NCI-H2029 (cell line): ENCODE data around the gene PCDHA13.
"Not testable (repeated sequence)": the region's sequence is repeated elsewhere in the genome, so short reads cannot be mapped to it uniquely, and the experiment has no call there.

ENCODE experiments used
- DNase-seq: peaks from one replicate; lab custom pipeline; 2025; lab: John Stamatoyannopoulos, UW

PCDHA13 gene

GRCh38 chr5:140870221-140871201, 11.4 kb upstream of the PCDHA13 start:
- DNase-seq: no peak

- DNase-seq: no peak
Observed at GRCh38 chr5:140875085-140876065, 6.5 kb upstream of the PCDHA13 start, which contains the start of gene PCDHA12. TSS of gene PCDHA12 (plus strand) at chr5:140875308. CDS start at chr5:140875473, 165 bp downstream.

GRCh38 chr5:140876541-140877261, 5.2 kb upstream of the PCDHA13 start:
- DNase-seq: not testable (repeated sequence)

GRCh38 chr5:140877262-140877581, 4.7 kb upstream of the PCDHA13 start:
- DNase-seq: no peak

GRCh38 chr5:140882591-140882899, 621 bp downstream of the PCDHA13 start:
- DNase-seq: no peak

GRCh38 chr5:140883373-140883772, 1.4 kb downstream of the PCDHA13 start:
- no peak for DNase-seq

- no peak for DNase-seq
Observed at GRCh38 chr5:140883927-140884697, 2.2 kb downstream of the PCDHA13 start.

GRCh38 chr5:140916325-140916724, 34.4 kb downstream of the PCDHA13 start:
- DNase-seq: no peak

- no peak for DNase-seq
Observed at GRCh38 chr5:140923601-140924000, 41.7 kb downstream of the PCDHA13 start.

- DNase-seq: peak; percentile 41
Observed at GRCh38 chr5:140925806-140926442, 44.0 kb downstream of the PCDHA13 start, which contains the start of gene PCDHAC1. TSS of gene PCDHAC1 (plus strand) at chr5:140926299. CDS start at chr5:140926893, 594 bp downstream.

GRCh38 chr5:140926443-140927227, 44.7 kb downstream of the PCDHA13 start:
- DNase-seq: peak; percentile 78

- DNase-seq: peak; percentile 1
Observed at GRCh38 chr5:140927228-140927573, 45.3 kb downstream of the PCDHA13 start.
